Astrocyte (in vitro differentiated cells and primary cell): ENCODE results near the gene SAMD10.

ENCODE experiments used
- CTCF ChIP-seq: IDR thresholded peaks from 2 replicates; pipeline ENCODE4 v1.5.1; 2011; ENCODE audit warnings: low read depth, mild to moderate bottlenecking, inconsistent platforms, low read length, moderate library complexity; ENCODE audit not compliant: insufficient read depth
- EZH2 ChIP-seq: IDR thresholded peaks from 2 replicates; pipeline ENCODE4 v1.6.1; 2012; ENCODE audit warnings: mild to moderate bottlenecking, low read length, inconsistent platforms; ENCODE audit not compliant: insufficient read depth

- TF ChIP-seq EZH2 (no peak), CTCF (no peak)
Measured at GRCh38 chr20:64010711-64011237, 31.3 kb upstream of the SAMD10 start.
